K562 (cell line): ENCODE measurements around the gene ATP6V0D1. TPM values are rescaled to one million over a fixed set of nuclear protein-coding genes. Genes with fewer than 3 reads are reported as not detected.

Source experiments
- ATAC-seq: fragments of 200-7000 bp; cut with Tn5 transposase; 3 replicates; pipeline ENCODE4 v1.9.1; 2020; ENCODE audit warnings: moderate library complexity
- BruUV-seq: library from RNA; stranded (reverse); fragments of 400-500 nt; replicated peaks from 2 replicates; lab custom pipeline; 2021; lab: Mats Ljungman, UMichigan
- CTCF ChIA-PET: fragments of 300-600 bp; formaldehyde crosslinking; extraction: SDS; loops from one replicate; lab custom pipeline; 2021; ENCODE audit warnings: low intra/inter-chr PET ratio; lab: Yijun Ruan, JAX
- POLR2A ChIA-PET: fragments of 300-600, 350-650 bp; sonication (Branson Sonifier 250); formaldehyde crosslinking; extraction: SDS; loops from one replicate; lab custom pipeline; 2021; ENCODE audit warnings: antibody characterized with exemption, inconsistent platforms; lab: Yijun Ruan, JAX
- DNase-seq, 4 experiments: peaks; one replicate each; pipeline versions ENCODE4 v3.0.0 to v3.0.0-alpha.2; 2011 to 2018; ENCODE audit warnings: low spot score in 3 of 4, mixed read lengths in 3 of 4; ENCODE audit errors: extremely low read depth in 1 of 4
- FAIRE-seq: peaks from 2 replicates; lab custom pipeline; 2011; peaks lifted over from hg19 to GRCh38; lab: Jason Lieb, UNC
- H2AFZ ChIP-seq: 2 replicates; pipeline ENCODE4 v1.6.0; 2011; ENCODE audit warnings: low read depth, low read length, control low read depth, inconsistent platforms
- H3K27ac ChIP-seq: fragments of 200-600 bp; 3 replicates; pipeline ENCODE4 v1.8.0; 2011; ENCODE audit warnings: low read depth, mild to moderate bottlenecking, control low read depth, inconsistent platforms, low read length, moderate library complexity, mixed read lengths; ENCODE audit errors: extremely low read depth
- H3K27me3 ChIP-seq, 2 experiments: fragments of 300-600 bp in 1 of 2; 2 replicates in 1 of 2; 3 replicates in 1 of 2; pipeline versions ENCODE4 v1.6.0 to v1.8.0; 2011; ENCODE audit warnings: inconsistent platforms in 2 of 2, low read length in 2 of 2, mild to moderate bottlenecking in 1 of 2, mixed read lengths in 1 of 2, moderate library complexity in 1 of 2; ENCODE audit not compliant: control insufficient read depth in 2 of 2, insufficient read depth in 2 of 2
- H3K36me3 ChIP-seq: fragments of 300-600 bp; 3 replicates; pipeline ENCODE4 v1.8.0; 2011; ENCODE audit warnings: mild to moderate bottlenecking, low read length, inconsistent platforms; ENCODE audit not compliant: control insufficient read depth, insufficient read depth
- H3K4me1 ChIP-seq, 2 experiments: fragments of 200-600 bp in 1 of 2; replicated peaks in 1 of 2; 2 replicates in 1 of 2; 3 replicates in 1 of 2; pipeline versions ENCODE4 v1.5.1 to v1.8.0; 2011; ENCODE audit warnings: inconsistent platforms in 2 of 2, low read length in 2 of 2, mild to moderate bottlenecking in 1 of 2, mixed read lengths in 1 of 2, moderate library complexity in 1 of 2; ENCODE audit not compliant: control insufficient read depth in 2 of 2, insufficient read depth in 2 of 2
- H3K4me2 ChIP-seq: 2 replicates; pipeline ENCODE4 v1.6.1; 2011; ENCODE audit warnings: low read length, control low read depth, inconsistent platforms, mixed read lengths; ENCODE audit not compliant: insufficient read depth
- H3K4me3 ChIP-seq: fragments of 200-600 bp; sonication (generic), shearing (Covaris generic); 2 replicates; pipeline ENCODE4 v1.5.1; 2016; ENCODE audit warnings: control low read depth, inconsistent platforms
- H3K79me2 ChIP-seq: fragments of 200-600 bp; 3 replicates; pipeline ENCODE4 v1.8.0; 2011; ENCODE audit warnings: low read length, inconsistent platforms; ENCODE audit not compliant: control insufficient read depth, insufficient read depth
- H3K9ac ChIP-seq, 2 experiments: 2 replicates each; pipeline versions ENCODE4 v1.6.0 to v1.6.1; 2011; ENCODE audit warnings: low read depth in 2 of 2, low read length in 2 of 2, control low read depth in 1 of 2, inconsistent platforms in 1 of 2, mild to moderate bottlenecking in 1 of 2, mixed read lengths in 1 of 2; ENCODE audit not compliant: insufficient read depth in 1 of 2
- H3K9me1 ChIP-seq: one replicate; pipeline ENCODE4 v1.6.0; 2011; ENCODE audit warnings: inconsistent platforms, mild to moderate bottlenecking, low read length, moderate library complexity; ENCODE audit not compliant: control insufficient read depth, insufficient read depth
- H3K9me3 ChIP-seq: replicated peaks from 2 replicates; pipeline ENCODE4 v1.5.1; 2011; ENCODE audit warnings: low read depth, low read length, inconsistent platforms; ENCODE audit not compliant: control insufficient read depth, insufficient read depth
- H4K20me1 ChIP-seq: replicated peaks from 2 replicates; pipeline ENCODE4 v1.6.1; 2011; ENCODE audit warnings: low read length, inconsistent platforms, mixed read lengths; ENCODE audit not compliant: control insufficient read depth, insufficient read depth
- EHMT2 ChIP-seq: fragments of 450-650 bp; IDR thresholded peaks from 2 replicates; pipeline ENCODE4 v1.6.1; 2018; ENCODE audit warnings: antibody characterized with exemption
- FOXP1 ChIP-seq: sonication (generic); formaldehyde crosslinking; IDR thresholded peaks from 2 replicates; pipeline ENCODE4 v1.8.0; 2022; ENCODE audit warnings: mild to moderate bottlenecking, missing genetic modification reagents
- NBN ChIP-seq: fragments of 450-650 bp; IDR thresholded peaks from 2 replicates; pipeline ENCODE4 v1.6.1; 2016; ENCODE audit warnings: low read depth, mild to moderate bottlenecking
- PML ChIP-seq: IDR thresholded peaks from 2 replicates; pipeline ENCODE4 v1.6.1; 2012; ENCODE audit warnings: low read length, inconsistent platforms
- TAF7 ChIP-seq: fragments of 450-650 bp; IDR thresholded peaks from 2 replicates; pipeline ENCODE4 v1.6.1; 2016; ENCODE audit warnings: missing genetic modification characterization, missing compliant biosample characterization
- TSC22D4 ChIP-seq: fragments of 450-650 bp; IDR thresholded peaks from 2 replicates; pipeline ENCODE4 v1.6.1; 2016; ENCODE audit warnings: missing genetic modification characterization, missing biosample characterization, control low read depth
- WGBS: fragments of 100-300 bp; shearing (Covaris generic); methylation state at CpG from one replicate; pipeline ENCODE4 v1.1.6; 2016; ENCODE audit warnings: low coverage, mixed read lengths; ENCODE audit not compliant: insufficient coverage; ENCODE audit errors: missing lambda C conversion rate; 5-methylcytosine and 5-hydroxymethylcytosine counted together
- in situ Hi-C: fragments of 300-500 bp; cut with MboI; formaldehyde crosslinking; loops from 4 replicates; pipeline ENCODE4 v1.15.0; 2018; ENCODE audit warnings: inconsistent platforms, mixed read lengths
- intact Hi-C: fragments of 100-400 bp; cut with micrococcal nuclease; formaldehyde crosslinking; loops from 2 replicates; pipeline ENCODE4 v1.14.2; 2022
- polyA plus RNA-seq, 8 experiments: library from polyadenylated mRNA; depleted of rRNA in 4 of 8; stranded (reverse) in 5 of 8; unstranded in 3 of 8; fragments of >200 nt; fragmentation: Nextera tagmentation in 2 of 8; fragmentation: Illumina TruSeq in 1 of 8; extraction: Ambion mirVana in 2 of 8; extraction: Trizol in 1 of 8; gene quantifications; 2 replicates each; pipeline versions ENCODE4 v1.2.1 to v1.2.3, GENCODE V29; 2011 to 2014; ENCODE audit warnings: inconsistent platforms in 1 of 8, missing spikeins in 1 of 8
- total RNA-seq, 7 experiments: library from RNA; depleted of rRNA in 6 of 7; stranded (reverse); fragments of >200 nt in 6 of 7; fragmentation: Illumina TruSeq in 2 of 7; extraction: Trizol in 2 of 7; gene quantifications; 2 replicates each; pipeline versions ENCODE4 v1.2.1 to v1.2.3, GENCODE V29; 2011 to 2021; ENCODE audit warnings: low replicate concordance in 1 of 7
- TF ChIP-seq, protein P1 (sequence below): fragments of 150-350 bp; IDR thresholded peaks from 2 replicates; pipeline ENCODE4 v1.6.1; 2014; ENCODE audit warnings: low read depth, mild to moderate bottlenecking, low read length, borderline replicate concordance

ATP6V0D1 gene
- total and polyA plus RNA-seq, 9 of the 15 experiments (the other 6 are each of a cell fraction or from before 2014, with no cell fraction given), result 23.2 to 69.7 (median 45.6) TPM

DNA sequence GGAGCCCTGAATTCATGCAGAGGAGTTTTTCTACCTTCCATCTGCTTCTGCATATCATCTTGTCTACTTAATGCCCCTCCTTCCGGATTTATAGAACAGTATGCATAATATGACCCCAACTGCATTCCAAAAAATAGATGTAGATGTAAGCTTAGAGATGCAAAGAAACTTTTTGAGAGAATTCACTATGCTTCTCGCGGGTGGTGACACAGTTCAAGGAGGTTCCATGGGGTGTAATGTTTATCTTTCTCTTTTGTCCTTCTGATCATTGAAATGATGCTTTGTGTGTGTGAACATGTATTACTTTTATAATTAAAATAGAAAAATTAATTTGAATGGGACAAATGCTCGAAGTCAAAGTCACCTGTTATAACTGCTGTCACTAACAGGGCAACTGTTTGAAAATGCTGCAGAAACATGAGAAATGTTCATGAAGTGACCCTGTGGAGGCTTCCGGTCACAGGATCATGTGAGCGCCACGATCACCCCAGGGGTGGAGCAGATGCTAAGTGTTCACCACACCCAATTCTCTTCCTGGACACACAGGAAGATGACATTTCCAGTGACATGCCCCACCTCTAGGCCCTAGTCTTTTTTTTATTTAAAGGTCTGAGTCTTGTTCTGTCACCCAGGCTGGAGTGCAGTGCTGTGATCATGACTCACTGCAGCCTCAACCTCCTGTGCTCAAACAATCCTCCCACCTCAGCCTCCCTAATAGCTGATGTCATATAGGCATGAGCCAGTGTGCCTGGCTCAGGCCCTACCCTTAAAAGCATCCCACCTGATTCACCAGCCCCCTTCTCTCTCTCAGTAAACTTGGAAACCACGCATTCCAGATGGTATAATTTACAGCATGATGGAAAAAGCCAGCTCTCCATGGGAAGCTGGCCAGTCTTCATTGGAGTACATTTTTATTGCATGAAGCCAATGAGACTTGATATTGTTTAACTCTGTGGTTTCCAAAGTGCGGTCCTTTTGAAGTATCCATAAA lies 23.4 kb upstream of the ATP6V0D1 start (continued):
- TF ChIP-seq, protein P1, sequence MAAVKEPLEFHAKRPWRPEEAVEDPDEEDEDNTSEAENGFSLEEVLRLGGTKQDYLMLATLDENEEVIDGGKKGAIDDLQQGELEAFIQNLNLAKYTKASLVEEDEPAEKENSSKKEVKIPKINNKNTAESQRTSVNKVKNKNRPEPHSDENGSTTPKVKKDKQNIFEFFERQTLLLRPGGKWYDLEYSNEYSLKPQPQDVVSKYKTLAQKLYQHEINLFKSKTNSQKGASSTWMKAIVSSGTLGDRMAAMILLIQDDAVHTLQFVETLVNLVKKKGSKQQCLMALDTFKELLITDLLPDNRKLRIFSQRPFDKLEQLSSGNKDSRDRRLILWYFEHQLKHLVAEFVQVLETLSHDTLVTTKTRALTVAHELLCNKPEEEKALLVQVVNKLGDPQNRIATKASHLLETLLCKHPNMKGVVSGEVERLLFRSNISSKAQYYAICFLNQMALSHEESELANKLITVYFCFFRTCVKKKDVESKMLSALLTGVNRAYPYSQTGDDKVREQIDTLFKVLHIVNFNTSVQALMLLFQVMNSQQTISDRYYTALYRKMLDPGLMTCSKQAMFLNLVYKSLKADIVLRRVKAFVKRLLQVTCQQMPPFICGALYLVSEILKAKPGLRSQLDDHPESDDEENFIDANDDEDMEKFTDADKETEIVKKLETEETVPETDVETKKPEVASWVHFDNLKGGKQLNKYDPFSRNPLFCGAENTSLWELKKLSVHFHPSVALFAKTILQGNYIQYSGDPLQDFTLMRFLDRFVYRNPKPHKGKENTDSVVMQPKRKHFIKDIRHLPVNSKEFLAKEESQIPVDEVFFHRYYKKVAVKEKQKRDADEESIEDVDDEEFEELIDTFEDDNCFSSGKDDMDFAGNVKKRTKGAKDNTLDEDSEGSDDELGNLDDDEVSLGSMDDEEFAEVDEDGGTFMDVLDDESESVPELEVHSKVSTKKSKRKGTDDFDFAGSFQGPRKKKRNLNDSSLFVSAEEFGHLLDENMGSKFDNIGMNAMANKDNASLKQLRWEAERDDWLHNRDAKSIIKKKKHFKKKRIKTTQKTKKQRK, result no peak
- TF ChIP-seq EHMT2 (no peak), TSC22D4 (no peak), PML (no peak)

DNA sequence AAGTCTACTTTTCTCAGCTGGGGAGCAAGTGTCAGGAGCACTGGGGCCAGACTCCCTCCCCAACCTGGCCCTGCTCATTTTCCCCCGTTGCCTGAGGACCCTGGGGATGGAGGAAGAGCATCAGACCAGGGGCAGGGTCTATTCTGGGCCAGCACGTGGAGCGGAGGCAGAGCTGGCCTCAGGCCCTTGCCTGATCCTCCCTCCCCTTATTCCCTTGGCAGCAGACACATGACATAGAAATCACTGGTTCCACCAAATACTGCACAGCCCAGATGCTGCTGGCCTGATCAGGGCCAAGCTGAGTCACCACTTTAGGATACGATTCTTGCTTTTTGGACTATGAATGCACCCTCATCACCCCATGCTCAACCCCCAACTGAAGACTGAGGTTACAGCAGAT lies 18.1 kb upstream of the ATP6V0D1 start:
- peaks cover 3 to 7% of the 10 kb centered on the region in 2 experiments; a peak in 3 of 5 replicates for H3K4me1 ChIP-seq
- H3K9me3 ChIP-seq, result no peaks in the 10 kb centered on the region; the same call in 1 of the 2 replicates
- no peak for ATAC-seq
- H3K36me3 ChIP-seq, result no peaks in the 10 kb centered on the region
- no peaks in the 10 kb centered on the region for H4K20me1 ChIP-seq
- H3K9ac ChIP-seq, result no peak overlapping the region
- POLR2A ChIA-PET, result no interaction called here
- no peaks in the 10 kb centered on the region for H3K27me3 ChIP-seq
- intact Hi-C loops, result no loop called here
- TF ChIP-seq NBN, result no peak
- no peak for TF ChIP-seq FOXP1 (CRISPR knock-in tag)
- no peak for TF ChIP-seq TAF7 (tag)
- 44% methylated on average over 4 of the region's 4 CpGs for WGBS
- in situ Hi-C loops, result no loop called here
- FAIRE-seq, result no peak
- no peak overlapping the region for H2AFZ ChIP-seq
- H3K9me1 ChIP-seq, result no peaks in the 10 kb centered on the region
- no TSS peak for BruUV-seq
- no peak overlapping the region for H3K4me3 ChIP-seq
- H3K79me2 ChIP-seq, result no peaks in the 10 kb centered on the region
- no peak overlapping the region for H3K27ac ChIP-seq
- H3K4me2 ChIP-seq, result no peak overlapping the region
- peak in 1 of 4 experiments; percentile 4 for DNase-seq
- CTCF ChIA-PET, result no interaction called here
